SK-N-MC (cell line): ENCODE data around the gene ADAMTSL3.

Source experiments
- DNase-seq: peaks from one replicate; pipeline ENCODE4 v3.0.0-alpha.2; 2011; ENCODE audit warnings: low read depth, low spot score
- H3K27ac ChIP-seq: fragments of 200-600 bp; sonication (generic); 2 replicates; pipeline ENCODE4 v1.5.1; 2016; ENCODE audit warnings: mixed run types
- H3K36me3 ChIP-seq: fragments of 200-600 bp; sonication (generic); 2 replicates; pipeline ENCODE4 v1.6.1; 2017; ENCODE audit warnings: antibody characterized with exemption, low read length, mixed read lengths; ENCODE audit not compliant: insufficient read depth
- H3K4me3 ChIP-seq: fragments of 200-600 bp; sonication (generic); 2 replicates; pipeline ENCODE4 v1.5.1; 2016
- H3K9ac ChIP-seq: fragments of 200-600 bp; sonication (generic); 2 replicates; pipeline ENCODE4 v1.8.0; 2017; ENCODE audit warnings: mixed run types, mixed read lengths; ENCODE audit not compliant: insufficient read length
- H3K9me3 ChIP-seq: fragments of 200-600 bp; sonication (generic); 2 replicates; pipeline ENCODE4 v1.6.1; 2017; ENCODE audit warnings: low read depth, mild to moderate bottlenecking, antibody characterized with exemption, low read length, moderate library complexity, mixed read lengths
- EZH2 ChIP-seq: fragments of 200-600 bp; sonication (generic); IDR thresholded peaks from one replicate; pipeline ENCODE4 v1.6.1; 2017; ENCODE audit warnings: antibody characterized with exemption
- FOXP2 ChIP-seq: optimal IDR thresholded peaks from 2 replicates; pipeline ENCODE3; 2011; ENCODE audit warnings: mild to moderate bottlenecking, moderate library complexity; ENCODE audit not compliant: insufficient read depth; ENCODE audit errors: extremely low read length, control extremely low read depth
- POLR2AphosphoS5 ChIP-seq: IDR thresholded peaks from 2 replicates; pipeline ENCODE4 v1.6.1; 2012; ENCODE audit warnings: mild to moderate bottlenecking, low read depth, low read length, borderline replicate concordance

The ADAMTSL3 gene

GRCh38 chr15:83982748-83983147, 328.8 kb downstream of the ADAMTSL3 start:
- DNase-seq: no peak
- Histone ChIP-seq H3K36me3 (no peaks in the 10 kb centered on the region), H3K9me3 (no peaks in the 10 kb centered on the region), H3K9ac (no peak overlapping the region), H3K27ac (no peak overlapping the region), H3K4me3 (no peak overlapping the region)
- TF ChIP-seq POLR2AphosphoS5: no peak
- TF ChIP-seq EZH2: no peak
- TF ChIP-seq FOXP2: no peak

GRCh38 chr15:83983634-83984458, 329.9 kb downstream of the ADAMTSL3 start:
- Histone ChIP-seq H3K4me3 (no peak overlapping the region), H3K9me3 (no peaks in the 10 kb centered on the region), H3K36me3 (no peaks in the 10 kb centered on the region), H3K27ac (no peak overlapping the region), H3K9ac (no peak overlapping the region)
- DNase-seq: no peak
- no peak for TF ChIP-seq POLR2AphosphoS5
- no peak for TF ChIP-seq FOXP2
- TF ChIP-seq EZH2: no peak

- H3K36me3 ChIP-seq: no peaks in the 10 kb centered on the region
- H3K4me3 ChIP-seq: no peak overlapping the region
- no peak for DNase-seq
- H3K9ac ChIP-seq: no peak overlapping the region
- no peaks in the 10 kb centered on the region for H3K9me3 ChIP-seq
- H3K27ac ChIP-seq: no peak overlapping the region
- TF ChIP-seq POLR2AphosphoS5: no peak
- no peak for TF ChIP-seq FOXP2
- no peak for TF ChIP-seq EZH2
Measured at GRCh38 chr15:83984601-83985000, 330.7 kb downstream of the ADAMTSL3 start.

- Histone ChIP-seq H3K9me3 (no peaks in the 10 kb centered on the region), H3K4me3 (no peak overlapping the region), H3K36me3 (no peaks in the 10 kb centered on the region), H3K27ac (no peak overlapping the region), H3K9ac (no peak overlapping the region)
- TF ChIP-seq FOXP2 (no peak), EZH2 (no peak), POLR2AphosphoS5 (no peak)
- DNase-seq: no peak
Measured at GRCh38 chr15:83991163-83991562, 337.2 kb downstream of the ADAMTSL3 start.

DNA sequence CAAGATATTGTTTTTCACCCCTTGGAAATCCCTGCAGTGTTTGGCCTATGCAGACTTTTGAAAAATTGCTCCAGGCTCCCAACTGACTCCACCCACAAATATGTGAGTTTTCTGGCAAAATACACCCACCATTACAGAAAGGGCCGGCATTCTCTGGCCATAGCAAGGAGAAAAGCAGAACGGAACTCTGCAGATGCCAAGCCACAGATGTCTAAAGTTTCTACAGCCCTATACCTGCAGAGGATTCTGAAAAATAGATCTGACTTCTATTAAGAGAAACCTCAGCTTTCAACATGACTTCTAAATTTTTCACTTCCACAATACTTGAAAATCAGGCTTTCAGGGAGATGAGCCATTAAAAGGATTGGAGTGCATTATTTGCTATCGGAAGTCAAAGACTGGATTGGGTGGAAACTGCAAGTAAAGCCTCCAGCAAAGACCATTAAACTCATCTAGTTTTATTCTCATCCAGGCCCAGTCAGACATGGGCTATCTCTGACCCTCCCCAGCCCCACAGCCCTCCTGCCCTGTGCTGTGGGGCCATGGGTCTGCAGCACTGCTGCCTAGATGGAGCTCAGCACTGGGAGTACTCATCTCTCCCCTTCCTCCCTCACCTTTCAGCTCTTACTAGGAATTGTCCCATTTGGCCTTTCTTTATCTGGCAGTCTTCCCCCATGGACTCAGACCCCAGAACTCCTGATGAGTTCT, 338.6 kb downstream of the ADAMTSL3 start:
- Histone ChIP-seq H3K9me3 (no peaks in the 10 kb centered on the region), H3K27ac (no peak overlapping the region), H3K36me3 (no peaks in the 10 kb centered on the region), H3K4me3 (no peak overlapping the region), H3K9ac (no peak overlapping the region)
- no peak for DNase-seq
- TF ChIP-seq EZH2 (no peak), POLR2AphosphoS5 (no peak), FOXP2 (no peak)

GRCh38 chr15:83993591-83993990, 339.7 kb downstream of the ADAMTSL3 start:
- no peak overlapping the region for H3K27ac ChIP-seq
- H3K36me3 ChIP-seq: no peaks in the 10 kb centered on the region
- DNase-seq: no peak
- H3K4me3 ChIP-seq: no peak overlapping the region
- no peak overlapping the region for H3K9ac ChIP-seq
- TF ChIP-seq EZH2 (no peak), POLR2AphosphoS5 (no peak), FOXP2 (no peak)
- no peaks in the 10 kb centered on the region for H3K9me3 ChIP-seq

DNA sequence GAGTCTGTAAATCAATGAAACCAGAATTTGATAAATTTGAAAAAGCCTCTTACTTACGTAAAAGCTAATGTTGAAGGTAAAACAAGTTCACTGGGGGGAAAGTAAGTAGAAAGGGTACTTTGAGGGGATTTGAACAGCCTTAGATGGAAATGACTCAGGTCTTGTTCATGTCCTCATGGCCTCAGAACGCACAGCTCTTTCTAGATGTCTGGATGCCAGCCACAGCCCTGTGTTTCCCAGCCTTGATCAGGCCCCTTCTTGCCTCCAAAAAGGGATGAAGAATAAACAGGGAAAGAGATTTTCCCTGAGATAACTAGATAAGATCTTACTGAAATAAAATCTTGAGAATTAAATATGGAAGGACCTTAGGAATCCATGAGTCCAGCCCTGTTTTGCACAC, 344.6 kb downstream of the ADAMTSL3 start:
- Histone ChIP-seq H3K9ac (no peak overlapping the region), H3K4me3 (no peak overlapping the region), H3K9me3 (no peaks in the 10 kb centered on the region), H3K36me3 (no peaks in the 10 kb centered on the region), H3K27ac (no peak overlapping the region)
- no peak for TF ChIP-seq POLR2AphosphoS5
- no peak for TF ChIP-seq FOXP2
- no peak for TF ChIP-seq EZH2
- DNase-seq: no peak

DNA sequence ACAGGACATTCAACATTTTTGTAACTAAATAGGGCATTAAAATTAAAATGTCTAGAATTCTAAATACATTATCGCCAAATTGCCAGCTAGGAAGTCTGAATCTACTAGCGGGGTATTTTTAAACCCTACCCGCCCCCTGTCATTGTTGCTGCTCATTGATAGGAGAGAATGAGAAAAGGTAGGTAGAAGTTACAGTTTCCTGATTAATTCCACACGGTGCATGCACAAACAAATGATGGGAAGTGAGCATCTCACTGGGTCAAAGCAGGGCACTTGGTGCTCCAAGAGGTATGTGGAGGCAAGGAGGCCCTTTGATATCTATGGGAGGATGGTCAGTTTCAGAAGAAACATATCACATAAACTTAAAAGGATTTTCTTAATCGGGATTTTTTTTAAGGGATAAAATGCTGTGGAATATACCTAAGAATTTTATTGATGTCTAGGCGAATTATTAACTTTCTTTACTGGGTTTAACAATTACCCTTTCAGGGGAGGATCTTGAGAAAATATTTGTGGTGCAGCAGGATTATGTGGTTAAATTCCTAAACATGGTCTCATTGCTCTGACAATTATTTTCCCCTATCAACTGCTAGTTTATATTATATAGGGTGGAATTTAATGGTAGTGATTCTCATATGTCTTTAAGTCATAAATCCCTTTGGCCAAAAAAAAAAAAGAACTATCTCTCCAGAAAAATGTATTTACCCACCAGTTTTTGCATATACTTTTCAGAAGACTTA, 345.6 kb downstream of the ADAMTSL3 start:
- Histone ChIP-seq H3K9ac (no peak overlapping the region), H3K36me3 (no peaks in the 10 kb centered on the region), H3K27ac (no peak overlapping the region), H3K4me3 (no peak overlapping the region), H3K9me3 (no peaks in the 10 kb centered on the region)
- TF ChIP-seq FOXP2 (no peak), POLR2AphosphoS5 (no peak), EZH2 (no peak)
- DNase-seq: peak; percentile 12
